Mesenchymal stem cell (in vitro differentiated cells and primary cell): ENCODE measurements around the gene PABPC1L.

Source experiments
- DNase-seq: peaks from one replicate; pipeline ENCODE4 v3.0.0-alpha.2; 2013
- H2AFZ ChIP-seq: one replicate; pipeline ENCODE4 v1.6.1; 2013; ENCODE audit warnings: low read depth, mild to moderate bottlenecking, control low read depth, inconsistent platforms, low read length, moderate library complexity
- H2AK5ac ChIP-seq: 2 replicates; pipeline ENCODE4 v1.6.1; 2013; ENCODE audit warnings: low read length, moderate library complexity, mild to moderate bottlenecking, inconsistent platforms; ENCODE audit not compliant: severe bottlenecking
- H2BK120ac ChIP-seq: one replicate; pipeline ENCODE4 v1.6.1; 2013; ENCODE audit warnings: low read depth, mild to moderate bottlenecking, inconsistent platforms, low read length, moderate library complexity
- H2BK12ac ChIP-seq, 2 experiments: one replicate each; pipeline ENCODE4 v1.6.1; 2013; ENCODE audit warnings: inconsistent platforms in 2 of 2, low read length in 2 of 2, mild to moderate bottlenecking in 2 of 2, moderate library complexity in 2 of 2, control low read depth in 1 of 2
- H2BK15ac ChIP-seq: one replicate; pipeline ENCODE4 v1.6.1; 2013; ENCODE audit warnings: mild to moderate bottlenecking, low read depth, inconsistent platforms; ENCODE audit not compliant: poor library complexity, severe bottlenecking
- H2BK5ac ChIP-seq: 2 replicates; pipeline ENCODE4 v1.6.1; 2013; ENCODE audit warnings: low read depth, mild to moderate bottlenecking, low read length, control low read depth, inconsistent platforms; ENCODE audit not compliant: poor library complexity, severe bottlenecking
- H3K14ac ChIP-seq, 2 experiments: one replicate each; pipeline ENCODE4 v1.6.1; 2013; ENCODE audit warnings: inconsistent platforms in 2 of 2, low read length in 2 of 2, control low read depth in 1 of 2, mild to moderate bottlenecking in 1 of 2, moderate library complexity in 1 of 2
- H3K18ac ChIP-seq, 2 experiments: one replicate each; pipeline ENCODE4 v1.6.1; 2013; ENCODE audit warnings: inconsistent platforms in 2 of 2, low read length in 2 of 2, control low read depth in 1 of 2, low read depth in 1 of 2, mild to moderate bottlenecking in 1 of 2
- H3K23ac ChIP-seq, 2 experiments: one replicate each; pipeline ENCODE4 v1.6.1; 2013; ENCODE audit warnings: inconsistent platforms in 2 of 2, low read length in 2 of 2, mild to moderate bottlenecking in 2 of 2, moderate library complexity in 2 of 2, control low read depth in 1 of 2
- H3K27ac ChIP-seq: 2 replicates; pipeline ENCODE4 v1.5.1; 2013; ENCODE audit warnings: mild to moderate bottlenecking, moderate library complexity, low read length, control low read depth, inconsistent platforms; ENCODE audit not compliant: poor library complexity, severe bottlenecking
- H3K27me3 ChIP-seq, 2 experiments: 2 replicates each; pipeline versions ENCODE4 v1.6.1 to v1.7.0; 2013; ENCODE audit warnings: low read length in 2 of 2, mild to moderate bottlenecking in 2 of 2, moderate library complexity in 2 of 2, control low read depth in 1 of 2, inconsistent platforms in 1 of 2; ENCODE audit not compliant: control insufficient read depth in 1 of 2, insufficient read depth in 1 of 2
- H3K36me3 ChIP-seq, 2 experiments: 2 replicates each; pipeline versions ENCODE4 v1.6.1 to v1.7.0; 2013; ENCODE audit warnings: low read length in 2 of 2, control low read depth in 1 of 2, inconsistent platforms in 1 of 2, low read depth in 1 of 2, mild to moderate bottlenecking in 1 of 2; ENCODE audit not compliant: insufficient read depth in 2 of 2, control insufficient read depth in 1 of 2
- H3K4ac ChIP-seq, 2 experiments: one replicate each; pipeline ENCODE4 v1.6.1; 2013; ENCODE audit warnings: inconsistent platforms in 2 of 2, low read length in 2 of 2, mild to moderate bottlenecking in 2 of 2, moderate library complexity in 2 of 2, control low read depth in 1 of 2, low read depth in 1 of 2
- H3K4me1 ChIP-seq: 2 replicates; pipeline ENCODE4 v1.6.1; 2013; ENCODE audit warnings: low read depth, low read length, control low read depth; ENCODE audit not compliant: control insufficient read depth, insufficient read depth
- H3K4me2 ChIP-seq: 2 replicates; pipeline ENCODE4 v1.6.1; 2013; ENCODE audit warnings: low read length, mild to moderate bottlenecking, inconsistent platforms; ENCODE audit not compliant: poor library complexity, severe bottlenecking
- H3K4me3 ChIP-seq, 2 experiments: 2 replicates each; pipeline versions ENCODE4 v1.5.1 to v1.7.0; 2013; ENCODE audit warnings: low read length in 2 of 2, mild to moderate bottlenecking in 2 of 2, control low read depth in 1 of 2, low read depth in 1 of 2; ENCODE audit not compliant: insufficient read depth in 1 of 2
- H3K79me1 ChIP-seq: replicated peaks from 2 replicates; pipeline ENCODE4 v1.6.1; 2013; ENCODE audit warnings: mild to moderate bottlenecking, control low read depth, low read length, inconsistent platforms; ENCODE audit not compliant: poor library complexity, severe bottlenecking
- H3K9ac ChIP-seq: 2 replicates; pipeline ENCODE4 v1.7.0; 2013; ENCODE audit warnings: mild to moderate bottlenecking, low read length, moderate library complexity
- H3K9me3 ChIP-seq: 2 replicates; pipeline ENCODE4 v1.7.0; 2013; ENCODE audit warnings: mild to moderate bottlenecking, low read length; ENCODE audit not compliant: control insufficient read depth
- H4K8ac ChIP-seq: one replicate; pipeline ENCODE4 v1.6.1; 2013; ENCODE audit warnings: inconsistent platforms, mild to moderate bottlenecking, low read length, moderate library complexity
- H4K91ac ChIP-seq: one replicate; pipeline ENCODE4 v1.6.1; 2013; ENCODE audit warnings: mild to moderate bottlenecking, low read length, inconsistent platforms
- WGBS: methylation state at CpG from one replicate; pipeline ENCODE4 v1.1.7; 2013; ENCODE audit warnings: mixed read lengths; 5-methylcytosine and 5-hydroxymethylcytosine counted together

Gene PABPC1L

DNA sequence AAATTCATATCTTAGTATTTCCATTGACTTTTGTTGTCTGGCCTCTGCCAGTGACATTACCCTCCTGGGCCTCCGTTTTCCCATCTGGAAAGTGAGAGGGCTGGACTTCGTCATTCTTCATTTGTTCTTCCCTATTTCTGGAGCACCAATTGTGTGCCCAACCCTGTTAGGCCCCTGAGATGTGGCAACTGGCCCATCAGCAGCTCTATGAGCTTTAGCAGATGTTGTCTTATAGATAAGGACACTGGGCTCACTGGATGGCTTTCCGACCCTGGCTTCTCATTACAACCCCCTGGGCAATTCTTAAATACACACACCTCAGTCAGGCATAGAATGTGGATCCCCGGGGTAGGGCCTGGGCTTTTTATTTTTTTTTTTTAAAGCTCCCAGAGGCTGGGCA lies 14.7 kb downstream of the PABPC1L start:
- Histone ChIP-seq H3K4me3 (no peak overlapping the region), H3K36me3 (peaks cover 30 to 41% of the 10 kb centered on the region in 2 experiments), H2BK15ac (no peak overlapping the region), H3K9ac (no peak overlapping the region), H3K23ac (no peak overlapping the region), H4K8ac (no peak overlapping the region), H2AFZ (no peak overlapping the region), H3K4ac (no peak overlapping the region), H3K14ac (no peak overlapping the region), H2BK12ac (no peak overlapping the region), H3K4me1 (no peaks in the 10 kb centered on the region), H2BK120ac (no peak overlapping the region), H3K27me3 (no peaks in the 10 kb centered on the region), H2AK5ac (no peak overlapping the region), H3K9me3 (no peaks in the 10 kb centered on the region), H3K79me1 (no peaks in the 10 kb centered on the region), H4K91ac (no peak overlapping the region), H2BK5ac (no peak overlapping the region), H3K27ac (no peak overlapping the region), H3K18ac (no peak overlapping the region), H3K4me2 (no peak overlapping the region)
- no peak for DNase-seq
- WGBS, result 84% methylated on average over 4 of the region's 4 CpGs

- no peak overlapping the region for H3K27ac ChIP-seq
- H4K8ac ChIP-seq, result no peak overlapping the region
- no peak overlapping the region for H2BK12ac ChIP-seq
- no peak overlapping the region for H2AFZ ChIP-seq
- H3K14ac ChIP-seq, result no peak overlapping the region
- H2BK15ac ChIP-seq, result no peak overlapping the region
- H3K4me2 ChIP-seq, result no peak overlapping the region
- H3K18ac ChIP-seq, result no peak overlapping the region
- no peak overlapping the region for H3K4me3 ChIP-seq
- H3K9ac ChIP-seq, result no peak overlapping the region
- H3K27me3 ChIP-seq, result no peaks in the 10 kb centered on the region
- H2BK120ac ChIP-seq, result no peak overlapping the region
- H2AK5ac ChIP-seq, result no peak overlapping the region
- peaks cover 36 to 48% of the 10 kb centered on the region in 2 experiments for H3K36me3 ChIP-seq
- WGBS, result 82% methylated on average over 3 of the region's 3 CpGs
- H3K23ac ChIP-seq, result no peak overlapping the region
- H3K4me1 ChIP-seq, result no peaks in the 10 kb centered on the region
- DNase-seq, result no peak
- H2BK5ac ChIP-seq, result no peak overlapping the region
- peaks cover 1% of the 10 kb centered on the region for H3K79me1 ChIP-seq
- H3K9me3 ChIP-seq, result no peaks in the 10 kb centered on the region
- H3K4ac ChIP-seq, result no peak overlapping the region
- H4K91ac ChIP-seq, result no peak overlapping the region
These were observed 18.7 kb downstream of the PABPC1L start for GRCh38 chr20:44928595-44928994.

DNA sequence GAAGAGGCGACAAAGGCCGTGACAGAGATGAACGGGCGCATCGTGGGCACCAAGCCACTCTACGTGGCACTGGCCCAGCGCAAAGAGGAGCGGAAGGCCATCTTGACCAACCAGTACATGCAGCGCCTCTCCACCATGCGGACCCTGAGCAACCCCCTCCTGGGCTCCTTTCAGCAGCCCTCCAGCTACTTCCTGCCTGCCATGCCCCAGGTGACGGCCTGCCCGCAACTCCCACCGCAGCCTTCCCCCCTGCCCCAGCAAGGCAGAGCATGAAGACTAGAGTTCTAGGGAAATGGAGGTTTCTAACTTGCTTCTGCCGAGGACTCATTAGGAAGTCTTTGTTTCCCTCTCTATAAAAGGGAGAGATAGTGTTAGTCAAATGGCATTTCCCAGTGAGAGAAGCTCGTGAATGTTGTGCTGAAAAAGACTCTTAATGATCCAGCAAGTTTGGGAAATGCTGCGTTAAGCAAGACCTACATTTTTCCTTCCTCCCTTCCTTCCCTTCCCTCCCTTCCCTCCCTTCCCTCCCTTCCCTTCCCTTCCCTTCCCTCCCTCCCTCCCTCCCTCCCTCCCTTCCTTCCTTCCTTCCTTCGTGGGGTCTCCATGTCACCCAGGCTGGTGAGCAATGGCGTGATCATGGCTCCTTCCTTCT lies 20.8 kb downstream of the PABPC1L start:
- Histone ChIP-seq H2BK120ac (no peak overlapping the region), H3K4me3 (no peak overlapping the region), H2BK12ac (no peak overlapping the region), H2AFZ (no peak overlapping the region), H3K4ac (no peak overlapping the region), H3K9me3 (no peaks in the 10 kb centered on the region), H3K36me3 (peaks cover 34 to 47% of the 10 kb centered on the region in 2 experiments), H2BK15ac (no peak overlapping the region), H3K18ac (no peak overlapping the region), H4K8ac (no peak overlapping the region), H2AK5ac (no peak overlapping the region), H3K27ac (no peak overlapping the region), H2BK5ac (no peak overlapping the region), H3K4me1 (no peaks in the 10 kb centered on the region), H4K91ac (no peak overlapping the region), H3K79me1 (peaks cover 1% of the 10 kb centered on the region), H3K9ac (no peak overlapping the region), H3K4me2 (no peak overlapping the region), H3K14ac (no peak overlapping the region), H3K23ac (no peak overlapping the region), H3K27me3 (no peaks in the 10 kb centered on the region)
- 98% methylated on average over 17 of the region's 18 CpGs for WGBS
- DNase-seq, result no peak

GRCh38 chr20:44931911-44932310 lies 22.1 kb downstream of the PABPC1L start:
- H4K91ac ChIP-seq, result no peak overlapping the region
- no peak overlapping the region for H3K14ac ChIP-seq
- H3K23ac ChIP-seq, result no peak overlapping the region
- H2BK120ac ChIP-seq, result no peak overlapping the region
- peaks cover 41 to 55% of the 10 kb centered on the region in 2 experiments for H3K36me3 ChIP-seq
- no peak overlapping the region for H3K4ac ChIP-seq
- H3K27ac ChIP-seq, result no peak overlapping the region
- no peak overlapping the region for H3K9ac ChIP-seq
- no peak overlapping the region for H3K18ac ChIP-seq
- H2BK15ac ChIP-seq, result no peak overlapping the region
- H3K4me2 ChIP-seq, result no peak overlapping the region
- no peak overlapping the region for H2AFZ ChIP-seq
- H3K27me3 ChIP-seq, result no peaks in the 10 kb centered on the region
- H3K4me1 ChIP-seq, result no peaks in the 10 kb centered on the region
- H3K4me3 ChIP-seq, result no peak overlapping the region
- H2BK12ac ChIP-seq, result no peak overlapping the region
- H3K79me1 ChIP-seq, result peaks cover 1% of the 10 kb centered on the region
- no peaks in the 10 kb centered on the region for H3K9me3 ChIP-seq
- H4K8ac ChIP-seq, result no peak overlapping the region
- no peak overlapping the region for H2BK5ac ChIP-seq
- 94% methylated on average over 3 of the region's 3 CpGs for WGBS
- H2AK5ac ChIP-seq, result no peak overlapping the region
- no peak for DNase-seq
